GM21737 (cell line): ENCODE results near the gene FAM200A.
"Not testable (repeated sequence)": the region's sequence is repeated elsewhere in the genome, so short reads cannot be mapped to it uniquely, and the experiment has no call there.

Experiments used
- ATAC-seq: cut with Tn5 transposase; IDR thresholded peaks from one replicate; pipeline ENCODE4 v1.9.1; 2021; ENCODE audit warnings: mild to moderate bottlenecking, moderate library complexity; ENCODE audit not compliant: unreplicated experiment

FAM200A gene

DNA sequence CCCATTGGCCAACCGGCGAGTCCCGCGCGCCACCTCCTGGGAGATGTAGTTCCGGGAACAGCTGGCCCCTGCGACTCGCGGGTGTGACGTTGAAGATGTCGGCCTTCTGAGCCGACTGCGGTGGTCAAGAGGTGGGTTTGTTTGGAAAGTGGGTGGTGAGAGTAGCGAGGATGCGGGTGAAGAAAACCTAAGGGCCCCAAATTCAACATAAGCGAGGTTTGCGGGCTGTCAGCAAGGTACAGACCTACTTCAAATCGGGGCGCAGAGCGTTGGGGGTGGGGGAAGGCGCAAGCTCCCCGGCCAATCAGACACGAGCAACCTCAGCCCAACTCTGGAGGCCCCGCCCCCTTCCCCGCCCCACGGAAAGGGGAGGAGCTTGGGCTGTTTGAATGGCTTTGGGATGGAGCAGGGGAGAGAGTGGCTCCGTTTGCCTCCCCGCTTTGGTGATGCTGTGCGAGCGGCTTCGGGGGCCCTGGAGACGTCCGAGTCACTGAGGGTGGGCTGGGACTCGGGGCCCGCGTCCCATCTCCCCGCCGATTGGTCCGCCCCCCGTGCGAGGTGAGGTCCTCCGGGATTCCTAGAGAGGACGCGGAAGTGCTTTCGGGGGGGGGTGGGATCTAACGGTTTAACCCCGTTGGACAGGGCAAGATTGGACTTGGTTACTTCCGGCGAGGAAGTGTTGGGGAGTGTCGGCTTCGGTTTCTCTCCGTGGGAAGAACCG is 47.2 kb downstream of the FAM200A start, which contains the start of gene ZKSCAN5:
ZKSCAN5 (plus strand) TSS at position 60 of the 721 bp plus-strand sequence. CDS start 1,383 bp downstream, outside the sequence.
- peak; percentile 74 for ATAC-seq

- no peak for ATAC-seq
Observed at GRCh38 chr7:99504281-99504602, 47.7 kb downstream of the FAM200A start.

- not testable (repeated sequence) for ATAC-seq
Observed at GRCh38 chr7:99501236-99501635, 50.7 kb downstream of the FAM200A start.

- ATAC-seq, result no peak
Observed at GRCh38 chr7:99500637-99501009, 51.3 kb downstream of the FAM200A start.

DNA sequence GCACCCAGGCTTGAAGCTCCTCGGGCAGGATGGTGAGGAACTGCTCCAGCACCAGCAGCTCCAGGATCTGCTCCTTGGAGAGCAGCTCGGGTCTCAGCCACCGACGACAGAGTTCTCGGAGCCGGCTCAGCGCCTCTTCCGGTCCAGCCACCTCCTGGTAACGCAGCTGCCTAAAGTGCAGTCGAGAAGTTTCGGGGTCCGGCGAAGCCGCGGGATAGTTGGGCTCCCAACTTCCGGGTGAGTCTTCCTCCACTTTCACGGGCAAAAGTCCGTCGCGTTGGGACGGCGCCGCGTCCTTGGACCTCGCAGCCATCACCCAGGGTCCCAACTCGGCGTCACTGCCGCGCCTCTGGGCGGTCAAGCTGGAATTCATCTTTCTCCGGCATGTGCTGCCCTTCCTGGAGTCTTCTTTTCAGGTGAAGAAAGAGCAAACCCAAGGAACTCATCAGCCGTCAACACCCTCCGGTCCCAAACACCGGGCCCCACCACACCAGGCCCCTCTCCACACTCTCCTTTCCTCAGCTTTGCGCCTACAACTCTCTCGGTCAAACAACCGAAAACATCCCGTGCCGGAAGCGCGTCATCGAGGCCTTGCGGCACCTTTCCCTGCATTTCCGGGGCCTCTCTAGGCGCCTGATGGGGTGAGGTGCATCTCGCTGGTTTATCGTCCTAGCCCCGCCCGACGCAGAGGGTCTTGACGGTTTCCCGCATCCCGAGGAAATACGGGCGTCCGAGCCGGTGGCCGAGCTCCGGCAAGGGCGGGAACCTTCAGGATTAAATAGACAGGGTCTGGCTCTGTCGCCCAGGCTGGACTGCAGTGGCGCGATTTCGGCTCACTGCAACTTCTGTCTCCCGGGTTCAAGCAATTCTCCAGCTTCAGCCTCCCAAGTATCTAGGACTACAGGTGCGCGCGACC is 51.9 kb downstream of the FAM200A start, which contains the start of gene ZNF394:
ZNF394 (minus strand) TSS at position 561 of the 916 bp plus-strand sequence; CDS start at position 373, 188 bp downstream.
- ATAC-seq, result peak; percentile 46

- ATAC-seq, result peak; percentile 14
Observed at GRCh38 chr7:99499371-99499720, 52.6 kb downstream of the FAM200A start.

GRCh38 chr7:99498546-99498944 is 53.4 kb downstream of the FAM200A start:
- no peak for ATAC-seq

GRCh38 chr7:99497766-99498545 is 54.0 kb downstream of the FAM200A start:
- ATAC-seq, result no peak
